DOHH2 (cell line): ENCODE measurements around the gene STAP2.

Experiments used
- EZH2phosphoT487 ChIP-seq: fragments of 200-600 bp; sonication (generic); IDR thresholded peaks from 2 replicates; pipeline ENCODE4 v1.6.1; 2017; ENCODE audit warnings: borderline replicate concordance, mild to moderate bottlenecking, antibody characterized with exemption, low read length, moderate library complexity, mixed read lengths
- TF ChIP-seq, protein P1 (sequence below): fragments of 200-600 bp; sonication (generic); IDR thresholded peaks from one replicate; pipeline ENCODE4 v1.5.1; 2014; ENCODE audit warnings: antibody characterized with exemption, mild to moderate bottlenecking, low read depth, low read length; ENCODE audit not compliant: poor library complexity, severe bottlenecking

- TF ChIP-seq, protein P1, sequence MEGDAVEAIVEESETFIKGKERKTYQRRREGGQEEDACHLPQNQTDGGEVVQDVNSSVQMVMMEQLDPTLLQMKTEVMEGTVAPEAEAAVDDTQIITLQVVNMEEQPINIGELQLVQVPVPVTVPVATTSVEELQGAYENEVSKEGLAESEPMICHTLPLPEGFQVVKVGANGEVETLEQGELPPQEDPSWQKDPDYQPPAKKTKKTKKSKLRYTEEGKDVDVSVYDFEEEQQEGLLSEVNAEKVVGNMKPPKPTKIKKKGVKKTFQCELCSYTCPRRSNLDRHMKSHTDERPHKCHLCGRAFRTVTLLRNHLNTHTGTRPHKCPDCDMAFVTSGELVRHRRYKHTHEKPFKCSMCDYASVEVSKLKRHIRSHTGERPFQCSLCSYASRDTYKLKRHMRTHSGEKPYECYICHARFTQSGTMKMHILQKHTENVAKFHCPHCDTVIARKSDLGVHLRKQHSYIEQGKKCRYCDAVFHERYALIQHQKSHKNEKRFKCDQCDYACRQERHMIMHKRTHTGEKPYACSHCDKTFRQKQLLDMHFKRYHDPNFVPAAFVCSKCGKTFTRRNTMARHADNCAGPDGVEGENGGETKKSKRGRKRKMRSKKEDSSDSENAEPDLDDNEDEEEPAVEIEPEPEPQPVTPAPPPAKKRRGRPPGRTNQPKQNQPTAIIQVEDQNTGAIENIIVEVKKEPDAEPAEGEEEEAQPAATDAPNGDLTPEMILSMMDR: no peak
- TF ChIP-seq EZH2phosphoT487: no peak
Measured at GRCh38 chr19:4373013-4373367, 34.4 kb upstream of the STAP2 start.
